HUES48 (cell line): ENCODE results near the gene GRIK3.
"Not testable (repeated sequence)": the region's sequence is repeated elsewhere in the genome, so short reads cannot be mapped to it uniquely, and the experiment has no call there.

ENCODE experiments used
- H3K27ac ChIP-seq: one replicate; pipeline ENCODE4 v1.7.0; 2013; ENCODE audit warnings: low read depth, low read length, inconsistent platforms
- H3K27me3 ChIP-seq: 2 replicates; pipeline ENCODE4 v1.6.1; 2013; ENCODE audit warnings: mild to moderate bottlenecking, low read length; ENCODE audit not compliant: control insufficient read depth, insufficient read depth
- H3K36me3 ChIP-seq: 2 replicates; pipeline ENCODE4 v1.6.1; 2013; ENCODE audit warnings: low read length; ENCODE audit not compliant: control insufficient read depth, insufficient read depth
- H3K4me1 ChIP-seq: 2 replicates; pipeline ENCODE4 v1.6.1; 2013; ENCODE audit warnings: mild to moderate bottlenecking, low read length; ENCODE audit not compliant: control insufficient read depth, insufficient read depth
- H3K4me3 ChIP-seq: 2 replicates; pipeline ENCODE4 v1.5.1; 2013; ENCODE audit warnings: mild to moderate bottlenecking, low read depth, low read length
- H3K9ac ChIP-seq: 2 replicates; pipeline ENCODE4 v1.6.1; 2013; ENCODE audit warnings: mild to moderate bottlenecking, low read depth, low read length, moderate library complexity
- H3K9me3 ChIP-seq: 2 replicates; pipeline ENCODE4 v1.6.1; 2013; ENCODE audit warnings: low read length; ENCODE audit not compliant: control insufficient read depth, insufficient read depth

GRIK3 gene

GRCh38 chr1:36909946-36910725 lies 124.2 kb downstream of the GRIK3 start:
- Histone ChIP-seq H3K4me1 (no peaks in the 10 kb centered on the region), H3K27me3 (no peaks in the 10 kb centered on the region), H3K4me3 (no peak overlapping the region), H3K9ac (no peak overlapping the region), H3K36me3 (no peaks in the 10 kb centered on the region), H3K9me3 (no peaks in the 10 kb centered on the region; the same call in 1 of the 2 replicates), H3K27ac (no peak overlapping the region)

GRCh38 chr1:36909359-36909758 lies 125.0 kb downstream of the GRIK3 start:
- H3K27me3 ChIP-seq, H3K9me3 ChIP-seq, H3K4me3 ChIP-seq: not testable (repeated sequence)

GRCh38 chr1:36908096-36908495 lies 126.2 kb downstream of the GRIK3 start:
- H3K27me3 ChIP-seq = no peaks in the 10 kb centered on the region
- H3K4me1 ChIP-seq = no peaks in the 10 kb centered on the region
- no peaks in the 10 kb centered on the region for H3K9me3 ChIP-seq
- no peak overlapping the region for H3K4me3 ChIP-seq
- no peak overlapping the region for H3K27ac ChIP-seq
- H3K9ac ChIP-seq = no peak overlapping the region
- H3K36me3 ChIP-seq = no peaks in the 10 kb centered on the region

More at GRCh38 chr1:36909359-36909758, 125.0 kb downstream of the GRIK3 start:
- H3K27ac ChIP-seq, H3K36me3 ChIP-seq, H3K9ac ChIP-seq, H3K4me1 ChIP-seq: not testable (repeated sequence)

- Histone ChIP-seq H3K27me3 (no peaks in the 10 kb centered on the region), H3K36me3 (no peaks in the 10 kb centered on the region), H3K4me3 (no peak overlapping the region), H3K4me1 (no peaks in the 10 kb centered on the region), H3K9me3 (peaks cover 2% of the 10 kb centered on the region; the same call in 1 of the 2 replicates), H3K9ac (no peak overlapping the region), H3K27ac (no peak overlapping the region)
Observed at GRCh38 chr1:36906555-36906954, 127.8 kb downstream of the GRIK3 start.

GRCh38 chr1:36905941-36906340 lies 128.4 kb downstream of the GRIK3 start:
- no peak overlapping the region for H3K9ac ChIP-seq
- H3K36me3 ChIP-seq = no peaks in the 10 kb centered on the region
- H3K4me3 ChIP-seq = no peak overlapping the region
- no peak overlapping the region for H3K27ac ChIP-seq
- no peaks in the 10 kb centered on the region for H3K4me1 ChIP-seq
- H3K27me3 ChIP-seq = no peaks in the 10 kb centered on the region
- H3K9me3 ChIP-seq = peaks cover 5% of the 10 kb centered on the region; the same call in 1 of the 2 replicates

GRCh38 chr1:36900128-36900527 lies 134.2 kb downstream of the GRIK3 start:
- Histone ChIP-seq H3K27ac (no peak overlapping the region), H3K9me3 (peaks cover 5% of the 10 kb centered on the region; the same call in 1 of the 2 replicates), H3K9ac (no peak overlapping the region), H3K27me3 (no peaks in the 10 kb centered on the region), H3K36me3 (no peaks in the 10 kb centered on the region), H3K4me1 (no peaks in the 10 kb centered on the region), H3K4me3 (no peak overlapping the region)

- not testable (repeated sequence) for H3K27ac ChIP-seq, H3K9me3 ChIP-seq, H3K4me1 ChIP-seq, H3K36me3 ChIP-seq, H3K4me3 ChIP-seq, H3K9ac ChIP-seq, H3K27me3 ChIP-seq
Observed at GRCh38 chr1:36897813-36898212, 136.5 kb downstream of the GRIK3 start.

- no peak overlapping the region for H3K4me3 ChIP-seq
- H3K9ac ChIP-seq = no peak overlapping the region
- H3K27me3 ChIP-seq = no peaks in the 10 kb centered on the region
- H3K27ac ChIP-seq = no peak overlapping the region
- H3K4me1 ChIP-seq = no peaks in the 10 kb centered on the region
- no peaks in the 10 kb centered on the region for H3K36me3 ChIP-seq
- H3K9me3 ChIP-seq = no peaks in the 10 kb centered on the region
Observed at GRCh38 chr1:36894824-36895223, 139.5 kb downstream of the GRIK3 start.

- Histone ChIP-seq H3K4me3 (no peak overlapping the region), H3K4me1 (no peaks in the 10 kb centered on the region), H3K9me3 (no peaks in the 10 kb centered on the region), H3K36me3 (no peaks in the 10 kb centered on the region), H3K9ac (no peak overlapping the region), H3K27me3 (no peaks in the 10 kb centered on the region), H3K27ac (no peak overlapping the region)
Observed at GRCh38 chr1:36890776-36891175, 143.5 kb downstream of the GRIK3 start.

- no peaks in the 10 kb centered on the region for H3K9me3 ChIP-seq
- H3K27me3 ChIP-seq = no peaks in the 10 kb centered on the region
- H3K4me1 ChIP-seq = no peaks in the 10 kb centered on the region
- no peaks in the 10 kb centered on the region for H3K36me3 ChIP-seq
- H3K9ac ChIP-seq = no peak overlapping the region
- H3K4me3 ChIP-seq = no peak overlapping the region
- H3K27ac ChIP-seq = no peak overlapping the region
Observed at GRCh38 chr1:36889478-36890226, 144.7 kb downstream of the GRIK3 start.

GRCh38 chr1:36888811-36889477 lies 145.4 kb downstream of the GRIK3 start:
- Histone ChIP-seq H3K27ac (no peak overlapping the region), H3K4me1 (no peaks in the 10 kb centered on the region), H3K9me3 (no peaks in the 10 kb centered on the region), H3K4me3 (no peak overlapping the region), H3K27me3 (no peaks in the 10 kb centered on the region), H3K9ac (no peak overlapping the region), H3K36me3 (no peaks in the 10 kb centered on the region)
